ENCODE measurements around the gene MCC.

GRCh38 chr5:113487781-113488644 lies at the start of gene MCC:
- TF ChIP-seq FOXM1 (IDR thresholded peaks at IDR 0.05; ENCODE audit: borderline replicate concordance) (no peak), SP1 (IDR thresholded peaks at IDR 0.05) (no peak), NFRKB (IDR thresholded peaks at IDR 0.05) (no peak), ARNT (IDR thresholded peaks at IDR 0.05) (no peak), L3MBTL2 (conservative IDR thresholded peaks at IDR 0.05) (peak; percentile 49), ELF4 (IDR thresholded peaks at IDR 0.05) (no peak), ZNF384 (IDR thresholded peaks at IDR 0.05) (no peak), BHLHE40 (IDR thresholded peaks at IDR 0.05; ENCODE audit: borderline replicate concordance) (no peak), HDGF (IDR thresholded peaks at IDR 0.05; ENCODE audit: borderline replicate concordance) (no peak)
